HS-27A (cell line): ENCODE results near the gene TMEM132C.

ENCODE experiments used
- DNase-seq: peaks from one replicate; pipeline ENCODE4 v3.0.0-alpha.2; 2012; ENCODE audit warnings: low read depth, missing footprints

The TMEM132C gene

GRCh38 chr12:128288896-128289295 is 21.9 kb downstream of the TMEM132C start:
- DNase-seq, result no peak

GRCh38 chr12:128290938-128291337 is 24.0 kb downstream of the TMEM132C start:
- DNase-seq, result no peak

- no peak for DNase-seq
These were observed 31.2 kb downstream of the TMEM132C start for GRCh38 chr12:128298091-128298748.

GRCh38 chr12:128305336-128305892 is 38.4 kb downstream of the TMEM132C start:
- no peak for DNase-seq

- DNase-seq, result no peak
These were observed 40.8 kb downstream of the TMEM132C start for GRCh38 chr12:128307791-128308190.

GRCh38 chr12:128312661-128313060 is 45.7 kb downstream of the TMEM132C start:
- no peak for DNase-seq

GRCh38 chr12:128313931-128314330 is 47.0 kb downstream of the TMEM132C start:
- no peak for DNase-seq

- no peak for DNase-seq
These were observed 47.6 kb downstream of the TMEM132C start for GRCh38 chr12:128314611-128315010.

- DNase-seq, result no peak
These were observed 49.1 kb downstream of the TMEM132C start for GRCh38 chr12:128316078-128316477.

GRCh38 chr12:128316973-128317526 is 50.1 kb downstream of the TMEM132C start:
- DNase-seq, result no peak

GRCh38 chr12:128318341-128318740 is 51.4 kb downstream of the TMEM132C start:
- DNase-seq, result no peak

GRCh38 chr12:128318946-128319345 is 52.0 kb downstream of the TMEM132C start:
- DNase-seq, result no peak

- no peak for DNase-seq
These were observed 55.4 kb downstream of the TMEM132C start for GRCh38 chr12:128322341-128322740.

GRCh38 chr12:128323145-128323920 is 56.4 kb downstream of the TMEM132C start:
- no peak for DNase-seq

- DNase-seq, result no peak
These were observed 58.7 kb downstream of the TMEM132C start for GRCh38 chr12:128325646-128326045.

- DNase-seq, result no peak
These were observed 59.4 kb downstream of the TMEM132C start for GRCh38 chr12:128326406-128326805.

- DNase-seq, result no peak
These were observed 62.0 kb downstream of the TMEM132C start for GRCh38 chr12:128328961-128329360.

GRCh38 chr12:128336204-128337070 is 69.5 kb downstream of the TMEM132C start:
- no peak for DNase-seq

GRCh38 chr12:128337071-128337345 is 70.0 kb downstream of the TMEM132C start:
- no peak for DNase-seq

GRCh38 chr12:128337431-128338170 is 70.6 kb downstream of the TMEM132C start:
- no peak for DNase-seq

GRCh38 chr12:128338386-128339125 is 71.6 kb downstream of the TMEM132C start:
- no peak for DNase-seq
